ENCODE data around the gene AMOT.

AMOT gene

DNA sequence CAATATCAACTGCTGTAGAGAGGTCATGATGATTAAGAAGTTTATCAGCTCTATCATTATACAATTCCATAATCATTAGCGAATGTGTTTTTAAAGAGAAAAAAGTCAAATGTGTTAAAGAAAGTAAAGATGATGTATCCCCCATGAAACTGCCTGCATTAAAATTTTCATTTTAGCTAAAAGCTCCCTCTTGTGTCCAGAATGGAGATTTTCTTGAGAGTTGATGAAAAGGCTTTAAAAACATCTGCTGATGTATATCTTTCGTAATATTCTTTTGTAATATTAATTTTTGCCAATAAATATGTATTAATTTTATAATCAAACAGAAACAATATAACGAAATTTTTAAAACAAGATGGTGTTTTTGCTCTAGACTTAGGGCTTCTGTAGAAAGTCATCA is 108.8 kb downstream of the AMOT start:
- DNase-seq = peak; percentile 11

All from inflammatory macrophage treated with lipopolysaccharide for 4 hours (primary cell).